Endothelial cell of umbilical vein (primary cell): Measurements from ENCODE around the gene LTO1. TPM values are rescaled to one million over a fixed set of nuclear protein-coding genes. Genes with fewer than 3 reads are reported as not detected.

Experiments used
- BruUV-seq: library from RNA; stranded (reverse); fragments of 400-500 nt; replicated peaks from 2 replicates; lab custom pipeline; 2021; lab: Mats Ljungman, UMichigan
- CTCF ChIA-PET: fragments of 300-600, 350-600 bp; sonication (Branson Sonifier 250); formaldehyde crosslinking; loops from one replicate; lab custom pipeline; 2021; ENCODE audit warnings: antibody characterized with exemption, inconsistent platforms; lab: Charles Lee
- POLR2A ChIA-PET: fragments of 300-600, 350-600 bp; sonication (Branson Sonifier 250); formaldehyde crosslinking; loops from one replicate; lab custom pipeline; 2021; ENCODE audit warnings: antibody characterized with exemption, inconsistent platforms; lab: Charles Lee
- DNase-seq: peaks from one replicate; pipeline ENCODE4 v3.0.0-alpha.2; 2011; ENCODE audit warnings: low read depth, low spot score
- FAIRE-seq: peaks from 2 replicates; lab custom pipeline; 2011; peaks lifted over from hg19 to GRCh38; lab: Jason Lieb, UNC
- H2AFZ ChIP-seq: 2 replicates; pipeline ENCODE4 v1.6.0; 2012; ENCODE audit warnings: low read depth, low read length, control low read depth, inconsistent platforms
- H3K27ac ChIP-seq: 2 replicates; pipeline ENCODE4 v1.5.1; 2011; ENCODE audit warnings: low read depth, mild to moderate bottlenecking, control low read depth, low read length, moderate library complexity; ENCODE audit not compliant: insufficient read depth
- H3K27me3 ChIP-seq, 2 experiments: 2 replicates each; pipeline versions ENCODE4 v1.6.0 to v1.6.1; 2011; ENCODE audit warnings: low read length in 2 of 2, mixed read lengths in 1 of 2; ENCODE audit not compliant: control insufficient read depth in 2 of 2, insufficient read depth in 2 of 2
- H3K36me3 ChIP-seq, 2 experiments: 2 replicates in 1 of 2; 3 replicates in 1 of 2; pipeline ENCODE4 v1.5.1; 2011; ENCODE audit warnings: low read length in 2 of 2, mild to moderate bottlenecking in 1 of 2, moderate library complexity in 1 of 2; ENCODE audit not compliant: control insufficient read depth in 2 of 2, insufficient read depth in 2 of 2; ENCODE audit errors: extremely low read depth in 1 of 2
- H3K4me1 ChIP-seq: 3 replicates; pipeline ENCODE4 v1.5.1; 2011; ENCODE audit warnings: mild to moderate bottlenecking, low read length; ENCODE audit not compliant: control insufficient read depth, insufficient read depth; ENCODE audit errors: extremely low read depth
- H3K4me2 ChIP-seq: 2 replicates; pipeline ENCODE4 v1.6.1; 2011; ENCODE audit warnings: low read length, control low read depth, mixed read lengths; ENCODE audit not compliant: insufficient read depth
- H3K4me3 ChIP-seq, 3 experiments: fragments of 200-600 bp in 1 of 3; sonication (generic), shearing (Covaris generic) in 1 of 3; replicated peaks in 1 of 3; 2 replicates each; pipeline ENCODE4 v1.5.1; 2011 to 2016; ENCODE audit warnings: control low read depth in 3 of 3, low read length in 3 of 3, mild to moderate bottlenecking in 2 of 3, inconsistent platforms in 1 of 3, low read depth in 1 of 3, moderate library complexity in 1 of 3; ENCODE audit not compliant: insufficient read depth in 1 of 3
- H3K79me2 ChIP-seq: 2 replicates; pipeline ENCODE4 v1.6.0; 2012; ENCODE audit warnings: low read length, inconsistent platforms; ENCODE audit not compliant: control insufficient read depth, insufficient read depth
- H3K9ac ChIP-seq: replicated peaks from 2 replicates; pipeline ENCODE3; 2011; ENCODE audit warnings: low read length, control low read depth; ENCODE audit not compliant: insufficient read depth; ENCODE audit errors: extremely low read depth
- H3K9me1 ChIP-seq: replicated peaks from 3 replicates; pipeline ENCODE4 v1.6.0; 2011; ENCODE audit warnings: mild to moderate bottlenecking, low read length; ENCODE audit not compliant: control insufficient read depth, insufficient read depth; ENCODE audit errors: extremely low read depth
- H3K9me3 ChIP-seq: replicated peaks from 2 replicates; pipeline ENCODE4 v1.5.1; 2012; ENCODE audit warnings: low read length, inconsistent platforms; ENCODE audit not compliant: control insufficient read depth, insufficient read depth
- H4K20me1 ChIP-seq: replicated peaks from 2 replicates; pipeline ENCODE3; 2011; ENCODE audit warnings: mild to moderate bottlenecking, low read length; ENCODE audit not compliant: control insufficient read depth, insufficient read depth; ENCODE audit errors: extremely low read depth
- EZH2 ChIP-seq: IDR thresholded peaks from 2 replicates; pipeline ENCODE4 v1.6.1; 2012; ENCODE audit warnings: borderline replicate concordance, low read depth, mild to moderate bottlenecking, moderate library complexity, low read length, inconsistent platforms; ENCODE audit not compliant: severe bottlenecking
- FOS ChIP-seq: IDR thresholded peaks from 2 replicates; pipeline ENCODE4 v1.6.1; 2011; ENCODE audit warnings: mild to moderate bottlenecking, low read length, moderate library complexity, borderline replicate concordance; ENCODE audit not compliant: insufficient read depth
- GATA2 ChIP-seq: IDR thresholded peaks from 2 replicates; pipeline ENCODE4 v1.7.0; 2011; ENCODE audit warnings: low read depth, mild to moderate bottlenecking, moderate library complexity, mixed read lengths, low read length; ENCODE audit not compliant: insufficient read length, insufficient read depth
- JUN ChIP-seq: IDR thresholded peaks from 2 replicates; pipeline ENCODE4 v1.6.1; 2011; ENCODE audit warnings: borderline replicate concordance, low read depth; ENCODE audit not compliant: insufficient read length, insufficient read depth
- MYC ChIP-seq: IDR thresholded peaks from one replicate; pipeline ENCODE4 v1.6.1; 2011; ENCODE audit warnings: mild to moderate bottlenecking, low read depth, low read length
- POLR2A ChIP-seq: IDR thresholded peaks from 2 replicates; pipeline ENCODE4 v1.6.1; 2012; ENCODE audit warnings: low read depth, mild to moderate bottlenecking, control low read depth, low read length
- POLR2AphosphoS5 ChIP-seq: IDR thresholded peaks from 2 replicates; pipeline ENCODE4 v1.6.1; 2012; ENCODE audit warnings: low read depth, mild to moderate bottlenecking, control low read depth, low read length, moderate library complexity; ENCODE audit not compliant: insufficient read depth
- dilution Hi-C: fragments of 300-500 bp; cut with MboI; formaldehyde crosslinking; loops from one replicate; pipeline ENCODE4 v1.15.0; 2019; ENCODE audit warnings: low sequenced_read_pairs; ENCODE audit not compliant: extremely low pct_ligation_motif_present
- intact Hi-C: fragments of 100-400 bp; cut with micrococcal nuclease; formaldehyde crosslinking; loops from one replicate; pipeline ENCODE4 v1.10.0; 2022
- polyA plus RNA-seq, 4 experiments: library from polyadenylated mRNA; depleted of rRNA in 3 of 4; stranded (reverse) in 3 of 4; unstranded in 1 of 4; fragments of >200 nt; gene quantifications; 2 replicates each; pipeline versions ENCODE4 v1.2.1 to v1.2.3, GENCODE V29; 2011 to 2012; ENCODE audit warnings: missing spikeins in 1 of 4
- total RNA-seq: library from RNA; stranded (reverse); gene quantifications from 2 replicates; pipeline ENCODE4 v1.2.3, GENCODE V29; 2021
- TF ChIP-seq, protein P1 (sequence below), 2 donors: IDR thresholded peaks; 1 replicate in 1 of 2; 2 replicates in 1 of 2; pipeline ENCODE4 v1.5.1; 2011; ENCODE audit warnings: low read length in 2 of 2, mild to moderate bottlenecking in 2 of 2, moderate library complexity in 2 of 2, control low read depth in 1 of 2, inconsistent platforms in 1 of 2, low read depth in 1 of 2; ENCODE audit not compliant: insufficient read depth in 1 of 2; ENCODE audit errors: extremely low read depth in 1 of 2
- TF ChIP-seq, protein P2 (sequence below): IDR thresholded peaks from 2 replicates; pipeline ENCODE4 v1.6.1; 2011; ENCODE audit not compliant: insufficient read depth, insufficient read length

Gene LTO1
- total and polyA plus RNA-seq, 2 donors (not counting 3 experiments of a cell fraction or from before 2014, with no cell fraction given), result 26.8 to 30.9 TPM

DNA sequence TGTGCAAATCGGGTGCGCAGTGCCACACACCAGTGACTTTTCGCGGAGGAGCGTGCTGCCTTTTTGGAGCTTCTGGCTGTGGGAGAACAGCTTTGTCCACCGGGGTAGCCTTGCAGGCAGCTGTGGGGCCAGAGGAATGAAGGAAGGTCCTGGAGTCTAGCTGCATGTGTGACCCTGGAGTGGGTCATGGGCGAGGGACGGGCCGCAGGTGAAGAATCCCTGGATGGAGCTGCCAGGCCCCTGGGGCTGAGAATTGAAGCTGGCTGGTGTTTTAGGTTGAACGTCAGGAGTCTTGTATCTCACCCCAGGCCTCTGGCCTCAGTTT is 25.6 kb downstream of the LTO1 start:
- peaks cover 53% of the 10 kb centered on the region for H3K79me2 ChIP-seq
- H3K9ac ChIP-seq, result no peak overlapping the region
- dilution Hi-C loops (no loop called here), intact Hi-C loops (no loop called here)
- BruUV-seq, result no TSS peak
- peaks cover 34 to 35% of the 10 kb centered on the region in 2 experiments for H3K36me3 ChIP-seq
- no peaks in the 10 kb centered on the region for H4K20me1 ChIP-seq
- CTCF ChIA-PET, result interaction anchor here (0.7 to 1.1 kb wide), 4 partner anchors 21 to 552 kb away, joined by 3 to 4 read pairs (median 3); no protein-coding TSS in a partner anchor
- H3K4me1 ChIP-seq, result peaks cover 2% of the 10 kb centered on the region
- no peaks in the 10 kb centered on the region for H3K9me1 ChIP-seq
- no peak overlapping the region for H3K27ac ChIP-seq
- DNase-seq (no peak), FAIRE-seq (no peak)
- H3K27me3 ChIP-seq, result no peaks in the 10 kb centered on the region
- TF ChIP-seq POLR2A, result no peak
- TF ChIP-seq EZH2, result no peak
- no peak for TF ChIP-seq MYC
- TF ChIP-seq GATA2, result no peak
- TF ChIP-seq, protein P1, sequence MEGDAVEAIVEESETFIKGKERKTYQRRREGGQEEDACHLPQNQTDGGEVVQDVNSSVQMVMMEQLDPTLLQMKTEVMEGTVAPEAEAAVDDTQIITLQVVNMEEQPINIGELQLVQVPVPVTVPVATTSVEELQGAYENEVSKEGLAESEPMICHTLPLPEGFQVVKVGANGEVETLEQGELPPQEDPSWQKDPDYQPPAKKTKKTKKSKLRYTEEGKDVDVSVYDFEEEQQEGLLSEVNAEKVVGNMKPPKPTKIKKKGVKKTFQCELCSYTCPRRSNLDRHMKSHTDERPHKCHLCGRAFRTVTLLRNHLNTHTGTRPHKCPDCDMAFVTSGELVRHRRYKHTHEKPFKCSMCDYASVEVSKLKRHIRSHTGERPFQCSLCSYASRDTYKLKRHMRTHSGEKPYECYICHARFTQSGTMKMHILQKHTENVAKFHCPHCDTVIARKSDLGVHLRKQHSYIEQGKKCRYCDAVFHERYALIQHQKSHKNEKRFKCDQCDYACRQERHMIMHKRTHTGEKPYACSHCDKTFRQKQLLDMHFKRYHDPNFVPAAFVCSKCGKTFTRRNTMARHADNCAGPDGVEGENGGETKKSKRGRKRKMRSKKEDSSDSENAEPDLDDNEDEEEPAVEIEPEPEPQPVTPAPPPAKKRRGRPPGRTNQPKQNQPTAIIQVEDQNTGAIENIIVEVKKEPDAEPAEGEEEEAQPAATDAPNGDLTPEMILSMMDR (IDR thresholded peaks at IDR 0.05; ENCODE audit: extremely low read depth in 1 of 2, insufficient read depth in 1 of 2, low read depth in 1 of 2, low read length in 2 of 2), result no peak
- no peak for TF ChIP-seq FOS
- no peak for TF ChIP-seq JUN
- TF ChIP-seq, protein P2, sequence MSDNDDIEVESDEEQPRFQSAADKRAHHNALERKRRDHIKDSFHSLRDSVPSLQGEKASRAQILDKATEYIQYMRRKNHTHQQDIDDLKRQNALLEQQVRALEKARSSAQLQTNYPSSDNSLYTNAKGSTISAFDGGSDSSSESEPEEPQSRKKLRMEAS, result no peak
- no peak for TF ChIP-seq POLR2AphosphoS5
- POLR2A ChIA-PET, result no interaction called here
- no peaks in the 10 kb centered on the region for H3K9me3 ChIP-seq
- H3K4me3 ChIP-seq, result no peak overlapping the region
- H3K4me2 ChIP-seq, result no peak overlapping the region
- H2AFZ ChIP-seq, result no peak overlapping the region
